Measurements from ENCODE around the gene ZNF419. TPM values are rescaled to one million over a fixed set of nuclear protein-coding genes. Genes with fewer than 3 reads are reported as not detected.
"Not testable (repeated sequence)": the region's sequence is repeated elsewhere in the genome, so short reads cannot be mapped to it uniquely, and the experiment has no call there.

ZNF419 gene
- total RNA-seq, 1 experiment from 2014 or later = 1.9 TPM

DNA sequence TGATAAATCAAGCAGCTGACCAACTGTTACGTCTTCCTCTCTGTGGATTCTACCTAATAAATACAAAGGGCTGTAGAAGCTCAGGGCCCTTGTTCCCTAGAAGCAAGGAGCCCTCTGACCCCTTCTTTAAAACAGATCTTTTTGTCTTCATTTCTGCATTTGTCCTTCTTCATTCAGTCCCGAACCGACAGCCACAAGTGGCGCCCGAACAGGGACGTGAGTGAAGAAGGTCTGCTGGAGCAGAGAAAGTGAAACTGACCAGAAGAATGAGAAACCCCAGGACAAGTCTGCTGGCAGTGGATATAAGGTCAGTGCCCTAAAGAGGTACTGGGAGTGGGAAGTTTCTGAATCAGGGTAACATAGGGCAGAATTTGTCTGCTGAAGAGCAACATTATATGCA is 25.3 kb downstream of the ZNF419 start (continued):
- no peak for TF ChIP-seq TCF7L2 (IDR thresholded peaks at IDR 0.05; ENCODE audit: borderline replicate concordance, extremely low read depth, insufficient read depth, insufficient read length)
- no peak for TF ChIP-seq FOSL1 (IDR thresholded peaks at IDR 0.05; ENCODE audit: low read depth)

GRCh38 chr19:57515255-57515654 is 27.7 kb downstream of the ZNF419 start:
- H3K36me3 ChIP-seq (ENCODE audit: control insufficient read depth in 1 of 2, insufficient read depth in 2 of 2, low read length in 2 of 2) = no peaks in the 10 kb centered on the region
- DNase-seq (ENCODE audit: low read depth, low spot score) (no peak), ATAC-seq (no peak)
- ChIA-PET POLR2A (no interaction called here), RAD21 (ENCODE audit: low non-redundant PET in 1 of 2, low total read pairs in 2 of 2, uncharacterized antibody in 2 of 2, unreplicated experiment in 2 of 2) (no interaction called here), CTCF (no interaction called here)
- H3K4me2 ChIP-seq (ENCODE audit: low read length) = no peak overlapping the region
- H3K27ac ChIP-seq (ENCODE audit: low read depth, low read length) = no peak overlapping the region
- H3K9ac ChIP-seq (ENCODE audit: low read length) = no peak overlapping the region
- intact Hi-C loops (cut with micrococcal nuclease) = no loop called here
- H3K9me3 ChIP-seq (ENCODE audit: control insufficient read depth in 1 of 2, insufficient read depth in 1 of 2, low read depth in 1 of 2, low read length in 2 of 2) = peaks cover 17% of the 10 kb centered on the region in 2 experiments; a peak in 3 of 4 replicates
- H2AFZ ChIP-seq (ENCODE audit: low read depth, low read length, poor library complexity, severe bottlenecking) = no peak overlapping the region
- BruUV-seq (replicated peaks) = no TSS peak
- TF ChIP-seq CBX3 (IDR thresholded peaks at IDR 0.05; ENCODE audit: low read depth) = no peak
- no peak for TF ChIP-seq RAD21 (IDR thresholded peaks at IDR 0.05; ENCODE audit: low read depth)
- no peak for TF ChIP-seq ATF3 (IDR thresholded peaks at IDR 0.05)
- no peak for TF ChIP-seq SIN3A (IDR thresholded peaks at IDR 0.05; ENCODE audit: low read depth)
- TF ChIP-seq SRF (IDR thresholded peaks at IDR 0.05; ENCODE audit: low read depth) = no peak
- H3K9me2 ChIP-seq (ENCODE audit: insufficient read depth) = no peaks in the 10 kb centered on the region
- no peak overlapping the region for H3K4me3 ChIP-seq (replicated peaks in 1 of 2; ENCODE audit: low read depth in 1 of 2, low read length in 2 of 2)
- no peaks in the 10 kb centered on the region for H3K79me2 ChIP-seq (ENCODE audit: insufficient read depth, low read length)
- no peaks in the 10 kb centered on the region for H3K27me3 ChIP-seq (ENCODE audit: insufficient read depth, low read length)
- H4K20me1 ChIP-seq (ENCODE audit: insufficient read depth) = no peaks in the 10 kb centered on the region
- no peaks in the 10 kb centered on the region for H3K4me1 ChIP-seq (ENCODE audit: control insufficient read depth in 1 of 2, insufficient read depth in 2 of 2, low read length in 2 of 2)

- H3K4me2 ChIP-seq (ENCODE audit: low read length); H3K79me2 ChIP-seq (ENCODE audit: insufficient read depth, low read length); H3K4me1 ChIP-seq (ENCODE audit: control insufficient read depth in 1 of 2, insufficient read depth in 2 of 2, low read length in 2 of 2); H3K36me3 ChIP-seq (ENCODE audit: control insufficient read depth in 1 of 2, insufficient read depth in 2 of 2, low read length in 2 of 2); H2AFZ ChIP-seq (ENCODE audit: low read depth, low read length, poor library complexity, severe bottlenecking); H3K27me3 ChIP-seq (ENCODE audit: insufficient read depth, low read length); BruUV-seq (replicated peaks); H3K27ac ChIP-seq (ENCODE audit: low read depth, low read length); POLR2A ChIA-PET; H3K4me3 ChIP-seq (replicated peaks in 1 of 2; ENCODE audit: low read depth in 1 of 2, low read length in 2 of 2); H4K20me1 ChIP-seq (ENCODE audit: insufficient read depth); DNase-seq (ENCODE audit: low read depth, low spot score); ATAC-seq; intact Hi-C loops (cut with micrococcal nuclease); H3K9ac ChIP-seq (ENCODE audit: low read length); H3K9me2 ChIP-seq (ENCODE audit: insufficient read depth); RAD21 ChIA-PET (ENCODE audit: low non-redundant PET in 1 of 2, low total read pairs in 2 of 2, uncharacterized antibody in 2 of 2, unreplicated experiment in 2 of 2); CTCF ChIA-PET: not testable (repeated sequence)
- H3K9me3 ChIP-seq (ENCODE audit: control insufficient read depth in 1 of 2, insufficient read depth in 1 of 2, low read depth in 1 of 2, low read length in 2 of 2) = peaks cover 5 to 11% of the 10 kb centered on the region in 2 experiments; a peak in 2 of 4 replicates
Observed at GRCh38 chr19:57518021-57518420, 30.5 kb downstream of the ZNF419 start.

Data from HCT116 (cell line).